Neural cell (in vitro differentiated cells): ENCODE data around the gene MTOR. TPM values are rescaled to one million over a fixed set of nuclear protein-coding genes. Genes with fewer than 3 reads are reported as not detected.

Experiments used
- H2AFZ ChIP-seq: fragments of 200-600, 300-800 bp; sonication (generic), shearing (Covaris generic); 2 replicates; pipeline ENCODE4 v1.6.0; 2014; ENCODE audit warnings: low read depth, mild to moderate bottlenecking, antibody characterized with exemption, low read length, moderate library complexity
- H3F3A ChIP-seq: fragments of 200-600 bp; shearing (Covaris generic); 2 replicates; pipeline ENCODE4 v1.6.1; 2016; ENCODE audit warnings: mild to moderate bottlenecking, moderate library complexity, mixed read lengths, antibody characterized with exemption, low read length; ENCODE audit not compliant: insufficient read depth, poor library complexity, severe bottlenecking
- H3K27ac ChIP-seq: fragments of 200-600, 300-800 bp; sonication (generic), shearing (Covaris generic); 2 replicates; pipeline ENCODE4 v1.5.1; 2014; ENCODE audit warnings: mild to moderate bottlenecking, low read length, moderate library complexity
- H3K27me3 ChIP-seq: fragments of 300-800, 200-600 bp; sonication (generic), shearing (Covaris generic); 2 replicates; pipeline ENCODE4 v1.6.0; 2014; ENCODE audit warnings: mild to moderate bottlenecking, low read depth, low read length, moderate library complexity; ENCODE audit not compliant: insufficient read depth
- H3K36me3 ChIP-seq: fragments of 300-800, 200-600 bp; sonication (generic), shearing (Covaris generic); 2 replicates; pipeline ENCODE4 v1.5.1; 2014; ENCODE audit warnings: mild to moderate bottlenecking, antibody characterized with exemption, low read length, moderate library complexity; ENCODE audit not compliant: insufficient read depth
- H3K4me2 ChIP-seq: fragments of 300-800, 200-600 bp; sonication (generic), shearing (Covaris generic); 2 replicates; pipeline ENCODE4 v1.6.0; 2014; ENCODE audit warnings: mild to moderate bottlenecking, low read length
- H3K4me3 ChIP-seq: fragments of 300-800, 200-600 bp; sonication (generic), shearing (Covaris generic); 2 replicates; pipeline ENCODE4 v1.5.1; 2014; ENCODE audit warnings: mild to moderate bottlenecking, low read length, moderate library complexity
- H3K79me2 ChIP-seq: fragments of 200-600 bp; shearing (Covaris generic); replicated peaks from 2 replicates; pipeline ENCODE4 v1.6.0; 2014; ENCODE audit warnings: mild to moderate bottlenecking, low read length, moderate library complexity; ENCODE audit not compliant: insufficient read depth
- H3K9ac ChIP-seq: fragments of 300-800, 200-600 bp; sonication (generic), shearing (Covaris generic); 2 replicates; pipeline ENCODE4 v1.6.1; 2016; ENCODE audit warnings: mild to moderate bottlenecking, low read length, mixed read lengths
- H3K9me2 ChIP-seq: fragments of 200-600 bp; shearing (Covaris generic); 2 replicates; pipeline ENCODE4 v1.6.1; 2016; ENCODE audit warnings: mild to moderate bottlenecking, low read length, mixed read lengths; ENCODE audit not compliant: insufficient read depth
- H3K9me3 ChIP-seq: fragments of 200-600, 300-800 bp; sonication (generic), shearing (Covaris generic); 2 replicates; pipeline ENCODE4 v1.6.1; 2016; ENCODE audit warnings: mild to moderate bottlenecking, mixed run types, low read length, moderate library complexity, mixed read lengths
- H4K20me1 ChIP-seq: fragments of 200-600 bp; shearing (Covaris generic); 2 replicates; pipeline ENCODE4 v1.6.1; 2016; ENCODE audit warnings: mild to moderate bottlenecking, mixed run types; ENCODE audit not compliant: insufficient read depth
- CTCF ChIP-seq: fragments of 450-650 bp; IDR thresholded peaks from 2 replicates; pipeline ENCODE4 v1.5.1; 2014; ENCODE audit warnings: antibody characterized with exemption, mild to moderate bottlenecking, moderate library complexity; ENCODE audit not compliant: poor library complexity, severe bottlenecking
- EP300 ChIP-seq: fragments of 450-650 bp; conservative IDR thresholded peaks from 2 replicates; pipeline ENCODE4 v1.6.1; 2014; ENCODE audit warnings: antibody characterized with exemption, mild to moderate bottlenecking, moderate library complexity; ENCODE audit not compliant: poor library complexity, severe bottlenecking
- EZH2 ChIP-seq: fragments of 200-600, 300-800 bp; shearing (Covaris generic), sonication (generic); IDR thresholded peaks from 2 replicates; pipeline ENCODE4 v1.6.1; 2014; ENCODE audit warnings: antibody characterized with exemption, low read length, borderline replicate concordance, mild to moderate bottlenecking; ENCODE audit not compliant: insufficient read depth, poor library complexity, severe bottlenecking
- MXI1 ChIP-seq: fragments of 450-650 bp; conservative IDR thresholded peaks from 2 replicates; pipeline ENCODE4 v1.6.1; 2014; ENCODE audit warnings: antibody characterized with exemption, mild to moderate bottlenecking; ENCODE audit not compliant: poor library complexity, severe bottlenecking
- POLR2AphosphoS5 ChIP-seq: IDR thresholded peaks from 2 replicates; pipeline ENCODE4 v1.6.1; 2012
- RAD21 ChIP-seq: fragments of 450-650 bp; conservative IDR thresholded peaks from 2 replicates; pipeline ENCODE4 v1.6.1; 2014; ENCODE audit warnings: antibody characterized with exemption, mild to moderate bottlenecking, moderate library complexity
- REST ChIP-seq: IDR thresholded peaks from 2 replicates; pipeline ENCODE4 v1.6.1; 2012; ENCODE audit warnings: borderline replicate concordance
- SMC3 ChIP-seq: fragments of 450-650 bp; conservative IDR thresholded peaks from 2 replicates; pipeline ENCODE4 v1.6.1; 2014; ENCODE audit warnings: antibody characterized with exemption, mild to moderate bottlenecking, moderate library complexity; ENCODE audit not compliant: poor library complexity
- TAF1 ChIP-seq: IDR thresholded peaks from 2 replicates; pipeline ENCODE4 v1.6.1; 2012; ENCODE audit warnings: low read depth
- polyA plus RNA-seq: library from polyadenylated mRNA; depleted of rRNA; stranded (reverse); fragments of >200 nt; gene quantifications from 2 replicates; pipeline ENCODE4 v1.2.3, GENCODE V29; 2014

MTOR gene
- polyA plus RNA-seq, 1 donor from 2014 or later, result 41.2 TPM

- Histone ChIP-seq H3K4me3 (no peak overlapping the region), H3K27me3 (no peaks in the 10 kb centered on the region), H3K4me2 (no peak overlapping the region), H2AFZ (no peak overlapping the region), H3F3A (no peaks in the 10 kb centered on the region), H4K20me1 (no peaks in the 10 kb centered on the region), H3K36me3 (peaks cover 5% of the 10 kb centered on the region), H3K9me3 (no peaks in the 10 kb centered on the region), H3K27ac (no peak overlapping the region), H3K9ac (no peak overlapping the region), H3K79me2 (no peaks in the 10 kb centered on the region), H3K9me2 (no peaks in the 10 kb centered on the region)
- TF ChIP-seq CTCF (no peak), RAD21 (no peak), SMC3 (no peak)
Measured at GRCh38 chr1:11071463-11072215, 190.7 kb downstream of the MTOR start.

GRCh38 chr1:11070876-11071275, 191.5 kb downstream of the MTOR start:
- Histone ChIP-seq H3K9me2 (no peaks in the 10 kb centered on the region), H3K4me3 (no peak overlapping the region), H4K20me1 (no peaks in the 10 kb centered on the region), H3F3A (no peaks in the 10 kb centered on the region), H3K4me2 (no peak overlapping the region), H3K79me2 (no peaks in the 10 kb centered on the region), H2AFZ (no peak overlapping the region), H3K27ac (no peak overlapping the region), H3K27me3 (no peaks in the 10 kb centered on the region), H3K36me3 (peaks cover 5% of the 10 kb centered on the region), H3K9me3 (no peaks in the 10 kb centered on the region), H3K9ac (no peak overlapping the region)
- TF ChIP-seq CTCF (no peak), TAF1 (no peak)

GRCh38 chr1:11068600-11069473, 193.5 kb downstream of the MTOR start:
- H4K20me1 ChIP-seq, result no peaks in the 10 kb centered on the region
- no peaks in the 10 kb centered on the region for H3K9me2 ChIP-seq
- no peak for TF ChIP-seq POLR2AphosphoS5
- no peak for TF ChIP-seq SMC3
- TF ChIP-seq RAD21, result no peak
- no peak for TF ChIP-seq TAF1
- no peak for TF ChIP-seq CTCF
- TF ChIP-seq REST, result no peak
- no peak for TF ChIP-seq EZH2
- TF ChIP-seq MXI1, result no peak
- TF ChIP-seq EP300, result no peak
- peaks cover 11% of the 10 kb centered on the region for H3K36me3 ChIP-seq
- H3K9ac ChIP-seq, result no peak overlapping the region
- no peak overlapping the region for H3K4me3 ChIP-seq
- H3K79me2 ChIP-seq, result no peaks in the 10 kb centered on the region
- H2AFZ ChIP-seq, result no peak overlapping the region
- no peaks in the 10 kb centered on the region for H3K27me3 ChIP-seq
- H3F3A ChIP-seq, result no peaks in the 10 kb centered on the region
- no peak overlapping the region for H3K4me2 ChIP-seq
- no peak overlapping the region for H3K27ac ChIP-seq
- H3K9me3 ChIP-seq, result no peaks in the 10 kb centered on the region
